DND-41 (cell line): ENCODE measurements around the gene SLC7A9.
"Not testable (repeated sequence)": the region's sequence is repeated elsewhere in the genome, so short reads cannot be mapped to it uniquely, and the experiment has no call there.

Experiments used
- ATAC-seq: fragments of 200-7000 bp; cut with Tn5 transposase; 3 replicates; pipeline ENCODE4 v1.9.1; 2021; ENCODE audit warnings: low read depth; ENCODE audit not compliant: insufficient read depth
- DNase-seq: peaks from one replicate; pipeline ENCODE4 v3.0.0-alpha.2; 2020
- H2AFZ ChIP-seq: 2 replicates; pipeline ENCODE4 v1.6.0; 2012; ENCODE audit warnings: low read depth, low read length
- H3K27ac ChIP-seq: 2 replicates; pipeline ENCODE4 v1.5.1; 2012; ENCODE audit warnings: low read length, inconsistent platforms
- H3K27me3 ChIP-seq: fragments of 200-600 bp; sonication (generic); 2 replicates; pipeline ENCODE4 v1.6.0; 2012; ENCODE audit warnings: low read length, mild to moderate bottlenecking, inconsistent platforms; ENCODE audit not compliant: insufficient read depth, poor library complexity
- H3K36me3 ChIP-seq: 2 replicates; pipeline ENCODE4 v1.5.1; 2012; ENCODE audit warnings: low read length, inconsistent platforms; ENCODE audit not compliant: insufficient read depth
- H3K4me1 ChIP-seq: 2 replicates; pipeline ENCODE4 v1.5.1; 2012; ENCODE audit warnings: mild to moderate bottlenecking, low read length; ENCODE audit not compliant: insufficient read depth
- H3K4me2 ChIP-seq: 2 replicates; pipeline ENCODE4 v1.6.0; 2012; ENCODE audit warnings: mild to moderate bottlenecking, moderate library complexity, low read length, inconsistent platforms; ENCODE audit not compliant: insufficient read depth
- H3K4me3 ChIP-seq, 2 experiments: fragments of 200-600 bp in 1 of 2; shearing (Covaris generic) in 1 of 2; 2 replicates each; pipeline ENCODE4 v1.5.1; 2012 to 2016; ENCODE audit warnings: inconsistent platforms in 2 of 2, low read length in 2 of 2, mild to moderate bottlenecking in 2 of 2, low read depth in 1 of 2, moderate library complexity in 1 of 2
- H3K79me2 ChIP-seq: 2 replicates; pipeline ENCODE4 v1.6.0; 2012; ENCODE audit warnings: low read length, inconsistent platforms; ENCODE audit not compliant: insufficient read depth
- H3K9ac ChIP-seq: 2 replicates; pipeline ENCODE4 v1.6.0; 2012; ENCODE audit warnings: low read depth, mild to moderate bottlenecking, inconsistent platforms, low read length, moderate library complexity
- H3K9me3 ChIP-seq: 2 replicates; pipeline ENCODE4 v1.5.1; 2012; ENCODE audit warnings: low read length, moderate library complexity, mild to moderate bottlenecking, inconsistent platforms; ENCODE audit not compliant: insufficient read depth, severe bottlenecking
- H4K20me1 ChIP-seq: 2 replicates; pipeline ENCODE4 v1.6.0; 2012; ENCODE audit warnings: low read length; ENCODE audit not compliant: insufficient read depth
- EZH2 ChIP-seq: IDR thresholded peaks from 3 replicates; pipeline ENCODE4 v1.6.1; 2012; ENCODE audit warnings: borderline replicate concordance, low read depth, mild to moderate bottlenecking, moderate library complexity, low read length, inconsistent platforms; ENCODE audit not compliant: severe bottlenecking
- TF ChIP-seq, protein P1 (sequence below): IDR thresholded peaks from 2 replicates; pipeline ENCODE4 v1.5.1; 2012; ENCODE audit warnings: borderline replicate concordance, low read length, moderate library complexity, mild to moderate bottlenecking; ENCODE audit not compliant: poor library complexity, severe bottlenecking; ENCODE audit errors: extremely low read depth

Gene SLC7A9

GRCh38 chr19:32869966-32870573, 503 bp upstream of the SLC7A9 start:
- no peak for ATAC-seq
- Histone ChIP-seq H3K9ac (no peak overlapping the region), H4K20me1 (no peaks in the 10 kb centered on the region), H2AFZ (no peak overlapping the region), H3K36me3 (no peaks in the 10 kb centered on the region), H3K4me1 (no peaks in the 10 kb centered on the region), H3K79me2 (no peaks in the 10 kb centered on the region), H3K27me3 (no peaks in the 10 kb centered on the region), H3K4me2 (no peak overlapping the region), H3K27ac (no peak overlapping the region), H3K4me3 (no peak overlapping the region), H3K9me3 (no peaks in the 10 kb centered on the region)
- no peak for DNase-seq
- TF ChIP-seq EZH2: no peak
- TF ChIP-seq, protein P1, sequence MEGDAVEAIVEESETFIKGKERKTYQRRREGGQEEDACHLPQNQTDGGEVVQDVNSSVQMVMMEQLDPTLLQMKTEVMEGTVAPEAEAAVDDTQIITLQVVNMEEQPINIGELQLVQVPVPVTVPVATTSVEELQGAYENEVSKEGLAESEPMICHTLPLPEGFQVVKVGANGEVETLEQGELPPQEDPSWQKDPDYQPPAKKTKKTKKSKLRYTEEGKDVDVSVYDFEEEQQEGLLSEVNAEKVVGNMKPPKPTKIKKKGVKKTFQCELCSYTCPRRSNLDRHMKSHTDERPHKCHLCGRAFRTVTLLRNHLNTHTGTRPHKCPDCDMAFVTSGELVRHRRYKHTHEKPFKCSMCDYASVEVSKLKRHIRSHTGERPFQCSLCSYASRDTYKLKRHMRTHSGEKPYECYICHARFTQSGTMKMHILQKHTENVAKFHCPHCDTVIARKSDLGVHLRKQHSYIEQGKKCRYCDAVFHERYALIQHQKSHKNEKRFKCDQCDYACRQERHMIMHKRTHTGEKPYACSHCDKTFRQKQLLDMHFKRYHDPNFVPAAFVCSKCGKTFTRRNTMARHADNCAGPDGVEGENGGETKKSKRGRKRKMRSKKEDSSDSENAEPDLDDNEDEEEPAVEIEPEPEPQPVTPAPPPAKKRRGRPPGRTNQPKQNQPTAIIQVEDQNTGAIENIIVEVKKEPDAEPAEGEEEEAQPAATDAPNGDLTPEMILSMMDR: no peak

GRCh38 chr19:32868206-32868950, 1.2 kb downstream of the SLC7A9 start:
- ATAC-seq: no peak
- H2AFZ ChIP-seq: no peak overlapping the region
- no peak overlapping the region for H3K4me2 ChIP-seq
- no peak overlapping the region for H3K27ac ChIP-seq
- no peaks in the 10 kb centered on the region for H3K4me1 ChIP-seq
- no peaks in the 10 kb centered on the region for H3K27me3 ChIP-seq
- TF ChIP-seq EZH2: no peak
- TF ChIP-seq, protein P1: no peak
- no peak overlapping the region for H3K4me3 ChIP-seq
- no peaks in the 10 kb centered on the region for H3K9me3 ChIP-seq
- H4K20me1 ChIP-seq: no peaks in the 10 kb centered on the region
- no peaks in the 10 kb centered on the region for H3K79me2 ChIP-seq
- no peak for DNase-seq
- H3K9ac ChIP-seq: no peak overlapping the region
- no peaks in the 10 kb centered on the region for H3K36me3 ChIP-seq

DNA sequence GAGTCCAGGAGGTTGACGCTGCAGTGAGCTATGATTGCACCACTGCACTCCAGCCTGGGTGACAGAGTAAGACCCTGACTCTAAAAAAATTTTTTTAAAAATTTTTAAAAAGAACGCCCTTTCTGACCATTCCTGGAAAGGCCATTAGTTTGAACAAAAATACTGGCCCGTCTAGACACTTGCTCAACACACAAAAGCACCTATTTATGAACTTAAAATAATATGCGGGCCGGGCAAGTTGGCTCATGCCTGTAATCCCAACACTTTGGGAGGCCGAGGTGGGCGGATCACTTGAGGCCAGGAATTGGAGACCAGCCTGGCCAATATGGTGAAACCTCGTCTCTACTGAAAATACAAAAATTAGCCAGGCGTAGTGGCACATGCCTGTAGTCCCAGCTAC, 2.1 kb downstream of the SLC7A9 start:
- not testable (repeated sequence) for H3K9ac ChIP-seq, H3K4me2 ChIP-seq, ATAC-seq, H3K36me3 ChIP-seq, H3K4me1 ChIP-seq, H3K79me2 ChIP-seq, H4K20me1 ChIP-seq, H3K4me3 ChIP-seq, H2AFZ ChIP-seq, DNase-seq, H3K27me3 ChIP-seq, H3K27ac ChIP-seq, H3K9me3 ChIP-seq

DNA sequence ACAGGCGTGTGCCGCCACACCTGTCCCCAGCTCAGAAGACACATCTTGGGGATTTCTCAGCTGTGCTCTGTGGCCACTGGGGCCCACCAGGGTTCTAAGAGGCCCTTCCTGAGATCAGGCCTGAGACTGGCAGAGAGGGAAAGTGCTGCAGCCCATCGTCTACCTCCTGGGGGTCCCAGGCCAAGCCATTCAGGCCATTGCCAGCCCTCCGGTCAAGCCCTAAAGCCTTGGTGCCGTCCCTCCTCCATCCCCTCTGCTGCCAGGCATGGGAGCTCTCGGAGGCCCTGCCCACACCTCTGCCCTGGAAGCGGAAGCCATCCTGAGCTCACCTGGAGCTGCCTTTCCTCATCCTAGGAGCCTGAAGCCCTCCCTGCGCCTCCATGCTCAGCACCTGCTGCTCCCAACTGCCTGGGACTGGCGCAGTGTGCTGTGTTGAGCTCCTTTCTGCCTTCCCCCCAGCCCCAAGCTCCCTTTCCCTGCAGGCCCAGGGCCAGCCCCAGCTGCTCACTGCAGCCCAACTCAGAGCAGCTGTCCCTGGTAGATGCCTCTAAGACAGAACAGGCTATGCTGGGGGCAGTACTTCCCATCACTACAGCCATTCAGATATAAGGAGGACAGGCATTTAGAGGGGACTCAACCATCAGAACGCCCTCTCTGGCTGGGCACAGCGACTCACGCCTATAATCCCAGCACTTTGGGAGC, 2.9 kb downstream of the SLC7A9 start:
- Histone ChIP-seq H3K36me3 (no peaks in the 10 kb centered on the region), H3K79me2 (no peaks in the 10 kb centered on the region), H3K9ac (no peak overlapping the region), H3K4me1 (no peaks in the 10 kb centered on the region), H2AFZ (no peak overlapping the region), H3K9me3 (no peaks in the 10 kb centered on the region), H3K4me2 (no peak overlapping the region), H3K4me3 (no peak overlapping the region), H4K20me1 (no peaks in the 10 kb centered on the region), H3K27ac (no peak overlapping the region), H3K27me3 (no peaks in the 10 kb centered on the region)
- ATAC-seq (no peak), DNase-seq (no peak)
- no peak for TF ChIP-seq EZH2
- TF ChIP-seq, protein P1: no peak
